ENCODE results near the gene CLCC1.

DNA sequence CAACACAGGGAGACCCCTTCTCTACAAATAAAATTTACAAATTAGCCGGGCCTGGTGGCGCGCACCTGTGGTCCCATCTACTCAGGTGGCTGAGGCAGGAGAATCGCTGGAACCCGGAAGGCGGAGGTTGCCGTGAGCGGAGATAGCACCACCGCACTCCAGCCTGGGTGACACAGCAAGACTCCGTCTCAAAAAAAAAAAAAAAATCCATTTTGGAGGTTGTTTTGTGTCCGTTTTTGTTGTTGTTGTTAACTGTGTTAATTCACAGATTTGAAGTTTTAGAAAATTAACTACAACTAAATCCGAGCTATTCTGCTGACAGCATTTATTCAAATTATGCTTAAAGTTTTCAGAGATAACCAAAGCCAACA lies 618 bp downstream of the CLCC1 start:
- TF ChIP-seq, protein P1, sequence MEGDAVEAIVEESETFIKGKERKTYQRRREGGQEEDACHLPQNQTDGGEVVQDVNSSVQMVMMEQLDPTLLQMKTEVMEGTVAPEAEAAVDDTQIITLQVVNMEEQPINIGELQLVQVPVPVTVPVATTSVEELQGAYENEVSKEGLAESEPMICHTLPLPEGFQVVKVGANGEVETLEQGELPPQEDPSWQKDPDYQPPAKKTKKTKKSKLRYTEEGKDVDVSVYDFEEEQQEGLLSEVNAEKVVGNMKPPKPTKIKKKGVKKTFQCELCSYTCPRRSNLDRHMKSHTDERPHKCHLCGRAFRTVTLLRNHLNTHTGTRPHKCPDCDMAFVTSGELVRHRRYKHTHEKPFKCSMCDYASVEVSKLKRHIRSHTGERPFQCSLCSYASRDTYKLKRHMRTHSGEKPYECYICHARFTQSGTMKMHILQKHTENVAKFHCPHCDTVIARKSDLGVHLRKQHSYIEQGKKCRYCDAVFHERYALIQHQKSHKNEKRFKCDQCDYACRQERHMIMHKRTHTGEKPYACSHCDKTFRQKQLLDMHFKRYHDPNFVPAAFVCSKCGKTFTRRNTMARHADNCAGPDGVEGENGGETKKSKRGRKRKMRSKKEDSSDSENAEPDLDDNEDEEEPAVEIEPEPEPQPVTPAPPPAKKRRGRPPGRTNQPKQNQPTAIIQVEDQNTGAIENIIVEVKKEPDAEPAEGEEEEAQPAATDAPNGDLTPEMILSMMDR (IDR thresholded peaks at IDR 0.05) = no peak
- TF ChIP-seq POLR2AphosphoS5 (IDR thresholded peaks at IDR 0.05) (no peak), POLR2A (IDR thresholded peaks at IDR 0.05) (no peak)

Measured in upper lobe of left lung (tissue), 4 donors.